ENCODE measurements around the gene TAF1C. TPM values are rescaled to one million over a fixed set of nuclear protein-coding genes. Genes with fewer than 3 reads are reported as not detected.
A peak's percentile ranks its signal among the peaks of the same experiment; 100 is the strongest.

TAF1C gene
- total and polyA plus RNA-seq, 2 experiments from 2014 or later, result 37.2 to 57.4 TPM

- no peak overlapping the region for H3K27ac ChIP-seq (ENCODE audit: low read depth)
- no peaks in the 10 kb centered on the region for H4K20me1 ChIP-seq (replicated peaks; ENCODE audit: insufficient read depth)
- ATAC-seq (no peak), DNase-seq (ENCODE audit: low spot score) (no peak)
- no peak overlapping the region for H3K4me3 Mint-ChIP-seq
- no peaks in the 10 kb centered on the region for H3K79me2 ChIP-seq (replicated peaks; ENCODE audit: insufficient read depth)
- H3K4me2 ChIP-seq, result no peak overlapping the region
- H3K4me1 ChIP-seq (ENCODE audit: insufficient read depth), result no peaks in the 10 kb centered on the region
- H3F3A ChIP-seq (replicated peaks; ENCODE audit: low read depth), result no peaks in the 10 kb centered on the region
- H3K4me3 ChIP-seq, result no peak overlapping the region
- H2AFZ ChIP-seq, result peak overlapping the region; percentile 74
- no peaks in the 10 kb centered on the region for H3K36me3 Mint-ChIP-seq (ENCODE audit: low read depth)
- H3K27me3 ChIP-seq (ENCODE audit: insufficient read depth), result no peaks in the 10 kb centered on the region
- H3K4me1 Mint-ChIP-seq, result 0 out of 3 replicates have a peak, but pooled peaks cover 2% of the 10 kb centered on the region
- no peaks in the 10 kb centered on the region for H3K9me3 Mint-ChIP-seq
- no peaks in the 10 kb centered on the region for H3K36me3 ChIP-seq (ENCODE audit: insufficient read depth)
- no peak overlapping the region for H3K27ac Mint-ChIP-seq
- no peak for TF ChIP-seq POLR2AphosphoS5 (IDR thresholded peaks at IDR 0.05; ENCODE audit: low read depth)
- no peak for TF ChIP-seq EZH2phosphoT487 (IDR thresholded peaks at IDR 0.05; ENCODE audit: unreplicated experiment)
- no peak for TF ChIP-seq CREB1 (CRISPR knock-in tag; IDR thresholded peaks at IDR 0.05; ENCODE audit: low read depth)
- TF ChIP-seq JUNB (IDR thresholded peaks at IDR 0.05; ENCODE audit: unreplicated experiment), result no peak
- no peak for TF ChIP-seq EZH2 (IDR thresholded peaks at IDR 0.05; ENCODE audit: low read depth, unreplicated experiment)
- no peak for TF ChIP-seq REST (IDR thresholded peaks at IDR 0.05; ENCODE audit: unreplicated experiment)
- TF ChIP-seq CTCF (conservative IDR thresholded peaks at IDR 0.05; ENCODE audit: low read depth in 2 of 2), result no peak
- no peak for TF ChIP-seq ETS1 (IDR thresholded peaks at IDR 0.05)
- no peak for TF ChIP-seq ZNF114 (CRISPR knock-in tag; IDR thresholded peaks at IDR 0.05)
- no peak for TF ChIP-seq ZNF331 (CRISPR knock-in tag; IDR thresholded peaks at IDR 0.05; ENCODE audit: low read depth)
- TF ChIP-seq NANOG (IDR thresholded peaks at IDR 0.05; ENCODE audit: borderline replicate concordance), result no peak
- no peak for TF ChIP-seq ZNF462 (CRISPR knock-in tag; IDR thresholded peaks at IDR 0.05)
- TF ChIP-seq STAT1 (IDR thresholded peaks at IDR 0.05; ENCODE audit: unreplicated experiment), result no peak
- no peaks in the 10 kb centered on the region for H3K27me3 Mint-ChIP-seq (ENCODE audit: insufficient read depth, low read depth, poor library complexity)
- H3K9me2 ChIP-seq (ENCODE audit: insufficient read depth), result no peaks in the 10 kb centered on the region
Measured at GRCh38 chr16:84234321-84235241, 47.7 kb upstream of the TAF1C start.

All from GM23338 (cell line).